HG03439 (cell line): ENCODE results near the gene SYT6.

Experiments
- ATAC-seq: cut with Tn5 transposase; IDR thresholded peaks from one replicate; pipeline ENCODE4 v1.9.1; 2021; ENCODE audit warnings: mild to moderate bottlenecking, moderate library complexity; ENCODE audit not compliant: unreplicated experiment

SYT6 gene

GRCh38 chr1:114153261-114154145 is at the start of gene SYT6:
Gene SYT6, minus strand, starts transcription at chr1:114153869. Its CDS starts 97 bp downstream, at chr1:114153772.
- no peak for ATAC-seq

- ATAC-seq: no peak
Measured at GRCh38 chr1:114201486-114201885, 47.8 kb upstream of the SYT6 start.

GRCh38 chr1:114199017-114199594 is 45.4 kb upstream of the SYT6 start:
- no peak for ATAC-seq

- no peak for ATAC-seq
Measured at GRCh38 chr1:114196992-114197907, 43.6 kb upstream of the SYT6 start.

GRCh38 chr1:114195819-114196218 is 42.1 kb upstream of the SYT6 start:
- no peak for ATAC-seq

- no peak for ATAC-seq
Measured at GRCh38 chr1:114192328-114192727, 38.7 kb upstream of the SYT6 start.

- no peak for ATAC-seq
Measured at GRCh38 chr1:114189398-114189797, 35.7 kb upstream of the SYT6 start.

- ATAC-seq: no peak
Measured at GRCh38 chr1:114181356-114181755, 27.7 kb upstream of the SYT6 start.

GRCh38 chr1:114180742-114181141 is 27.1 kb upstream of the SYT6 start:
- no peak for ATAC-seq

GRCh38 chr1:114178936-114179335 is 25.3 kb upstream of the SYT6 start:
- no peak for ATAC-seq

GRCh38 chr1:114177282-114177681 is 23.6 kb upstream of the SYT6 start:
- ATAC-seq: no peak

GRCh38 chr1:114176366-114176765 is 22.7 kb upstream of the SYT6 start:
- no peak for ATAC-seq

GRCh38 chr1:114173680-114174079 is 20.0 kb upstream of the SYT6 start:
- no peak for ATAC-seq

GRCh38 chr1:114169509-114169908 is 15.8 kb upstream of the SYT6 start:
- ATAC-seq: no peak

GRCh38 chr1:114167226-114167625 is 13.6 kb upstream of the SYT6 start:
- ATAC-seq: no peak

GRCh38 chr1:114164840-114165543 is 11.3 kb upstream of the SYT6 start:
- no peak for ATAC-seq

GRCh38 chr1:114159941-114160340 is 6.3 kb upstream of the SYT6 start:
- no peak for ATAC-seq

- ATAC-seq: no peak
Measured at GRCh38 chr1:114157275-114157660, 3.6 kb upstream of the SYT6 start.

- ATAC-seq: no peak
Measured at GRCh38 chr1:114156538-114157274, 3.0 kb upstream of the SYT6 start.

GRCh38 chr1:114155706-114156105 is 2.0 kb upstream of the SYT6 start:
- ATAC-seq: no peak
